ENCODE measurements around the gene PLCB1.

The PLCB1 gene

GRCh38 chr20:8304124-8304816, 172.2 kb downstream of the PLCB1 start:
- DNase-seq = no peak

- DNase-seq = no peak
Measured at GRCh38 chr20:8305449-8305978, 173.4 kb downstream of the PLCB1 start.

- no peak for DNase-seq
Measured at GRCh38 chr20:8306937-8307336, 174.9 kb downstream of the PLCB1 start.

- no peak for DNase-seq
Measured at GRCh38 chr20:8309634-8310033, 177.6 kb downstream of the PLCB1 start.

GRCh38 chr20:8310618-8311017, 178.6 kb downstream of the PLCB1 start:
- no peak for DNase-seq

GRCh38 chr20:8313073-8313472, 181.0 kb downstream of the PLCB1 start:
- DNase-seq = no peak

GRCh38 chr20:8315639-8316573, 183.8 kb downstream of the PLCB1 start:
- no peak for DNase-seq

GRCh38 chr20:8317448-8317847, 185.4 kb downstream of the PLCB1 start:
- DNase-seq = no peak

GRCh38 chr20:8318965-8319625, 187.0 kb downstream of the PLCB1 start:
- DNase-seq = no peak

GRCh38 chr20:8320306-8320705, 188.2 kb downstream of the PLCB1 start:
- no peak for DNase-seq

GRCh38 chr20:8321001-8321400, 188.9 kb downstream of the PLCB1 start:
- DNase-seq = no peak

GRCh38 chr20:8322662-8323217, 190.7 kb downstream of the PLCB1 start:
- no peak for DNase-seq

GRCh38 chr20:8326191-8326590, 194.1 kb downstream of the PLCB1 start:
- no peak for DNase-seq

GRCh38 chr20:8326899-8327298, 194.8 kb downstream of the PLCB1 start:
- DNase-seq = no peak

GRCh38 chr20:8328189-8328588, 196.1 kb downstream of the PLCB1 start:
- DNase-seq = no peak

- no peak for DNase-seq
Measured at GRCh38 chr20:8330319-8330784, 198.3 kb downstream of the PLCB1 start.

GRCh38 chr20:8330785-8331695, 199.0 kb downstream of the PLCB1 start:
- no peak for DNase-seq

GRCh38 chr20:8331740-8332412, 199.8 kb downstream of the PLCB1 start:
- DNase-seq = no peak

GRCh38 chr20:8334641-8335040, 202.6 kb downstream of the PLCB1 start:
- DNase-seq = no peak

- no peak for DNase-seq
Measured at GRCh38 chr20:8335059-8335458, 203.0 kb downstream of the PLCB1 start.
